GM10266 (cell line): ENCODE measurements around the gene DAB2IP.

Experiments
- DNase-seq: peaks from one replicate; pipeline ENCODE4 v3.0.0; 2012; ENCODE audit errors: extremely low spot score
- TF ChIP-seq, protein P1 (sequence below): IDR thresholded peaks from 2 replicates; pipeline ENCODE4 v1.5.1; 2012; ENCODE audit warnings: mild to moderate bottlenecking, low read depth; ENCODE audit not compliant: control insufficient read depth, insufficient read depth; ENCODE audit errors: missing control alignments

Gene DAB2IP

DNA sequence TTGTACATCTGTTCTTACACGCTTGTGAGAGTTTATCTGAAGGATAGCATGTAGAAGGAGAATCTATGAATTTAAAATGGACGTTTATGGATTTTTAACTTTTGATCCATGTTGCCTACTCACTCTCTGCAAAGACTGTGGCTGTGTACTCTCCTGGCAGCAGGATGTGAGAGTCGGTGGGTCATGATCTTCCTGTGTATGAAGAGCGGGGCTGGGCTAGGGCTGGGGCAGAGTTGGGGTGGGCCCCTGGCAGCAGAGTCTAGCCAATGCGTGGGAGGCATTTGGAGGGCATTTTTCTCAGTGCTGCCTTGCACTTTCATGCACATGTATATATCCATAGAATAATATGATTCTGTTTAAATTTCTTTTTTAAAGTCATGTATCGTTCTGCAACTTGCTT lies 24.0 kb upstream of the DAB2IP start:
- no peak for DNase-seq
- TF ChIP-seq, protein P1, sequence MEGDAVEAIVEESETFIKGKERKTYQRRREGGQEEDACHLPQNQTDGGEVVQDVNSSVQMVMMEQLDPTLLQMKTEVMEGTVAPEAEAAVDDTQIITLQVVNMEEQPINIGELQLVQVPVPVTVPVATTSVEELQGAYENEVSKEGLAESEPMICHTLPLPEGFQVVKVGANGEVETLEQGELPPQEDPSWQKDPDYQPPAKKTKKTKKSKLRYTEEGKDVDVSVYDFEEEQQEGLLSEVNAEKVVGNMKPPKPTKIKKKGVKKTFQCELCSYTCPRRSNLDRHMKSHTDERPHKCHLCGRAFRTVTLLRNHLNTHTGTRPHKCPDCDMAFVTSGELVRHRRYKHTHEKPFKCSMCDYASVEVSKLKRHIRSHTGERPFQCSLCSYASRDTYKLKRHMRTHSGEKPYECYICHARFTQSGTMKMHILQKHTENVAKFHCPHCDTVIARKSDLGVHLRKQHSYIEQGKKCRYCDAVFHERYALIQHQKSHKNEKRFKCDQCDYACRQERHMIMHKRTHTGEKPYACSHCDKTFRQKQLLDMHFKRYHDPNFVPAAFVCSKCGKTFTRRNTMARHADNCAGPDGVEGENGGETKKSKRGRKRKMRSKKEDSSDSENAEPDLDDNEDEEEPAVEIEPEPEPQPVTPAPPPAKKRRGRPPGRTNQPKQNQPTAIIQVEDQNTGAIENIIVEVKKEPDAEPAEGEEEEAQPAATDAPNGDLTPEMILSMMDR: no peak

DNA sequence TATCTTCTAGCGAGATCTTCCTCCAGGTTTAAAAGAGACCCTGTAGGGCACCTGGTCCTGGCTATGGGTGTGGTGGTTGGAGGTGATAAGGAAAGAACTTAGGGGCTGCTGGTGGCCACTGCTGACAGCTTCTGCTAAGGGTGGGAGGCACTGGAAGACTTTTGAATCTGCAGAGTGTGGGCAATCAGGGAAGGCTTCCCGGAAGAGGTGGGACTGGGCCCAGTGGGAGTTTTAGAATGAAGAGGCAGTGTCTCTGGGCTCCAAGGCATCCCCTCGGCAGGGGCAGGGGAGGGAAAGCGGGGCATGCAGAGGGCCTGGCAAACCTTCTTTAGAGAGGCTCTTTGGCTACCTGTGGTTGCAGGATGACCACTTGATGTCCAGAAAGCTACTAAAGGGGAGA lies 23.0 kb upstream of the DAB2IP start:
- no peak for DNase-seq
- TF ChIP-seq, protein P1: no peak

- no peak for DNase-seq
- TF ChIP-seq, protein P1: no peak
Observed at GRCh38 chr9:121631115-121631514, 20.3 kb upstream of the DAB2IP start.

- TF ChIP-seq, protein P1: no peak
- no peak for DNase-seq
Observed at GRCh38 chr9:121631978-121632418, 19.4 kb upstream of the DAB2IP start.

DNA sequence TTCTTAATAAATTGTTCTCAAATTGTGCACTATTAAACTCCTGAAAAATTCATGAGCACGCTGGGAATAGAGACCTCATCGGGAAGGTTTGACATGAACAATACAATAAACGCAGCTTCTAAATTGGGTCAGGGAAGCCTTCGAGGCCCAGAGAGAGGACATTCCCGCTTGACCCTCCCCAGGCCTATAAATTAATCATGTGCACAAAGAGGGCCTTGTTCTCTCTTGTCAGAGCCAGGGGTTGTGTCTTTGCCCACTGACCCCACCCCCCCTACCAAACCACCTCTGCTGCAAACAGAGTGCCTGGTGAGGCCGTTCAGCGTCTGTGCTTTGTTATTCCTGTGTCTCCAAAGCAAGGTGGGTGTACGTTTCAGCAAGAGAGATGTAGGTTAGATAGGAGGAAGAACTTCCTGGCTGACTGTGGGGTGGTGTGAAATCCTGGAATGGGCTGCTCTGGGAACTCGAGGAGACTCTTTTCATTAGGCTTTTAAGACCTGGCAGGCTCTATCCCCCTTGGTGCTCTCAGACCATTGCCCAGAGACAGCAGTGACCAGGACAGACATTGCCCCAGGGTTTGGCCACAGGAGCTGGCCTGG lies 18.2 kb upstream of the DAB2IP start:
- TF ChIP-seq, protein P1: no peak
- no peak for DNase-seq

- TF ChIP-seq, protein P1: no peak
- no peak for DNase-seq
Observed at GRCh38 chr9:121633736-121634135, 17.7 kb upstream of the DAB2IP start.

- DNase-seq: peak; percentile 47
Observed at GRCh38 chr9:121634329-121635261, 16.8 kb upstream of the DAB2IP start.

More at GRCh38 chr9:121634329-121635261, 16.8 kb upstream of the DAB2IP start:
- TF ChIP-seq, protein P1: peak; percentile 60
